ENCODE data around the gene MAPK10.

MAPK10 gene

GRCh38 chr4:86235549-86235948 is 124.3 kb downstream of the MAPK10 start:
- DNase-seq (ENCODE audit: low read depth) = no peak
- no peak for TF ChIP-seq CTCF (IDR thresholded peaks at IDR 0.05; ENCODE audit: low read length, missing control alignments)
- no peak overlapping the region for H3K4me3 ChIP-seq (replicated peaks; ENCODE audit: low read depth, low read length)

- peak; percentile 72 for DNase-seq (ENCODE audit: low read depth)
- no peak for TF ChIP-seq CTCF (IDR thresholded peaks at IDR 0.05; ENCODE audit: low read length, missing control alignments)
- no peak overlapping the region for H3K4me3 ChIP-seq (replicated peaks; ENCODE audit: low read depth, low read length)
Measured at GRCh38 chr4:86233681-86234080, 126.2 kb downstream of the MAPK10 start.

- DNase-seq (ENCODE audit: low read depth) = no peak
- H3K4me3 ChIP-seq (replicated peaks; ENCODE audit: low read depth, low read length) = no peak overlapping the region
- no peak for TF ChIP-seq CTCF (IDR thresholded peaks at IDR 0.05; ENCODE audit: low read length, missing control alignments)
Measured at GRCh38 chr4:86233090-86233489, 126.8 kb downstream of the MAPK10 start.

- peak; percentile 66 for TF ChIP-seq CTCF (IDR thresholded peaks at IDR 0.05; ENCODE audit: low read length, missing control alignments)
- peak; percentile 70 for DNase-seq (ENCODE audit: low read depth)
- no peak overlapping the region for H3K4me3 ChIP-seq (replicated peaks; ENCODE audit: low read depth, low read length)
Measured at GRCh38 chr4:86223472-86223871, 136.4 kb downstream of the MAPK10 start.

GRCh38 chr4:86221002-86221401 is 138.9 kb downstream of the MAPK10 start:
- H3K4me3 ChIP-seq (replicated peaks; ENCODE audit: low read depth, low read length) = no peak overlapping the region
- TF ChIP-seq CTCF (IDR thresholded peaks at IDR 0.05; ENCODE audit: low read length, missing control alignments) = no peak
- no peak for DNase-seq (ENCODE audit: low read depth)

- no peak overlapping the region for H3K4me3 ChIP-seq (replicated peaks; ENCODE audit: low read depth, low read length)
- DNase-seq (ENCODE audit: low read depth) = peak; percentile 82
- no peak for TF ChIP-seq CTCF (IDR thresholded peaks at IDR 0.05; ENCODE audit: low read length, missing control alignments)
Measured at GRCh38 chr4:86220121-86220520, 139.7 kb downstream of the MAPK10 start.

- TF ChIP-seq CTCF (IDR thresholded peaks at IDR 0.05; ENCODE audit: low read length, missing control alignments) = no peak
- DNase-seq (ENCODE audit: low read depth) = peak; percentile 88
- peak overlapping the region; percentile 37 for H3K4me3 ChIP-seq (replicated peaks; ENCODE audit: low read depth, low read length)
Measured at GRCh38 chr4:86218746-86219473, 140.9 kb downstream of the MAPK10 start.
